SK-N-SH (cell line): ENCODE results near the gene ZNF148.

Source experiments
- EP300 ChIP-seq, 2 experiments: IDR thresholded peaks; 2 replicates each; pipeline versions ENCODE4 v1.4.0 to v1.6.1; 2012; ENCODE audit warnings: borderline replicate concordance in 1 of 2, low read depth in 1 of 2, low read length in 1 of 2
- EZH2phosphoT487 ChIP-seq: fragments of 200-600 bp; sonication (generic); IDR thresholded peaks from 2 replicates; pipeline ENCODE4 v1.6.1; 2017; ENCODE audit warnings: low read depth, mixed run types, mild to moderate bottlenecking, antibody characterized with exemption, moderate library complexity, borderline replicate concordance
- FOSL2 ChIP-seq: IDR thresholded peaks from 2 replicates; pipeline ENCODE4 v1.4.0; 2012; ENCODE audit warnings: low read depth, mild to moderate bottlenecking, moderate library complexity, borderline replicate concordance
- JUND ChIP-seq: IDR thresholded peaks from 2 replicates; pipeline ENCODE4 v1.4.0; 2012
- MEF2A ChIP-seq: IDR thresholded peaks from 2 replicates; pipeline ENCODE4 v1.4.0; 2012; ENCODE audit warnings: low read depth, borderline replicate concordance
- POLR2AphosphoS5 ChIP-seq: IDR thresholded peaks from 2 replicates; pipeline ENCODE4 v1.6.1; 2012; ENCODE audit warnings: low read depth, low read length
- RFX5 ChIP-seq: IDR thresholded peaks from 2 replicates; pipeline ENCODE4 v1.6.1; 2012; ENCODE audit warnings: mild to moderate bottlenecking, improper control_type of control experiment, low read length
- TAF1 ChIP-seq: IDR thresholded peaks from 2 replicates; pipeline ENCODE4 v1.6.1; 2012; ENCODE audit warnings: low read depth, mild to moderate bottlenecking, low read length, moderate library complexity, borderline replicate concordance
- TCF12 ChIP-seq: IDR thresholded peaks from 2 replicates; pipeline ENCODE4 v1.4.0; 2012
- TF ChIP-seq, protein P1 (sequence below): IDR thresholded peaks from 2 replicates; pipeline ENCODE4 v1.4.0; 2012; ENCODE audit warnings: low read depth, borderline replicate concordance
- TF ChIP-seq, protein P2 (sequence below): fragments of 200-600 bp; sonication (generic); IDR thresholded peaks from 2 replicates; pipeline ENCODE4 v1.6.1; 2017; ENCODE audit warnings: antibody characterized with exemption, mild to moderate bottlenecking, moderate library complexity
- TF ChIP-seq, protein P3 (sequence below): IDR thresholded peaks from 2 replicates; pipeline ENCODE4 v1.4.0; 2012; ENCODE audit warnings: low read depth
- TF ChIP-seq, protein P4 (sequence below): fragments of 150-350 bp; IDR thresholded peaks from 2 replicates; pipeline ENCODE4 v1.6.1; 2017; ENCODE audit warnings: antibody characterized with exemption, low read length, low read depth, borderline replicate concordance

DNA sequence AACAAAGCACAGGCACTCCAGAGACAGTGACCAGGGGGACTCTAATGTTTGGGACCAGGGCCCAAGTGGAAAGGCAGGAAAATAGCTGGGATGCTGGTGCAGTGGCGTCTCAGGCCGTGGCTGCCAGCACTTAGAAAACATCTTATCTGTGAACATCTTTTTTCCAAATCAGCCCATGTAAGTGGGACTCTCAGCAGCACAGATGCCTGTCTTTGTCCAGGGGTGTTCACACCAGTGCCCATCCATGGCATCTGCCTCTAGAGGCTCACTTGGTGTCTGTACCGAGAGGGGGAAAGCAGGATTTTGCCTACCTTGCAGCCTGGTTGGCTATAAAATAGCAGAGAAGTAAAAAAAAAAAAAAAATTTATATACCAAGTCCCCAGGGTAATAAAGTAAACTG is 189.3 kb downstream of the ZNF148 start:
- TF ChIP-seq, protein P1, sequence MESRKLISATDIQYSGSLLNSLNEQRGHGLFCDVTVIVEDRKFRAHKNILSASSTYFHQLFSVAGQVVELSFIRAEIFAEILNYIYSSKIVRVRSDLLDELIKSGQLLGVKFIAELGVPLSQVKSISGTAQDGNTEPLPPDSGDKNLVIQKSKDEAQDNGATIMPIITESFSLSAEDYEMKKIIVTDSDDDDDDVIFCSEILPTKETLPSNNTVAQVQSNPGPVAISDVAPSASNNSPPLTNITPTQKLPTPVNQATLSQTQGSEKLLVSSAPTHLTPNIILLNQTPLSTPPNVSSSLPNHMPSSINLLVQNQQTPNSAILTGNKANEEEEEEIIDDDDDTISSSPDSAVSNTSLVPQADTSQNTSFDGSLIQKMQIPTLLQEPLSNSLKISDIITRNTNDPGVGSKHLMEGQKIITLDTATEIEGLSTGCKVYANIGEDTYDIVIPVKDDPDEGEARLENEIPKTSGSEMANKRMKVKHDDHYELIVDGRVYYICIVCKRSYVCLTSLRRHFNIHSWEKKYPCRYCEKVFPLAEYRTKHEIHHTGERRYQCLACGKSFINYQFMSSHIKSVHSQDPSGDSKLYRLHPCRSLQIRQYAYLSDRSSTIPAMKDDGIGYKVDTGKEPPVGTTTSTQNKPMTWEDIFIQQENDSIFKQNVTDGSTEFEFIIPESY, result no peak
- TF ChIP-seq POLR2AphosphoS5, result no peak
- TF ChIP-seq, protein P2, sequence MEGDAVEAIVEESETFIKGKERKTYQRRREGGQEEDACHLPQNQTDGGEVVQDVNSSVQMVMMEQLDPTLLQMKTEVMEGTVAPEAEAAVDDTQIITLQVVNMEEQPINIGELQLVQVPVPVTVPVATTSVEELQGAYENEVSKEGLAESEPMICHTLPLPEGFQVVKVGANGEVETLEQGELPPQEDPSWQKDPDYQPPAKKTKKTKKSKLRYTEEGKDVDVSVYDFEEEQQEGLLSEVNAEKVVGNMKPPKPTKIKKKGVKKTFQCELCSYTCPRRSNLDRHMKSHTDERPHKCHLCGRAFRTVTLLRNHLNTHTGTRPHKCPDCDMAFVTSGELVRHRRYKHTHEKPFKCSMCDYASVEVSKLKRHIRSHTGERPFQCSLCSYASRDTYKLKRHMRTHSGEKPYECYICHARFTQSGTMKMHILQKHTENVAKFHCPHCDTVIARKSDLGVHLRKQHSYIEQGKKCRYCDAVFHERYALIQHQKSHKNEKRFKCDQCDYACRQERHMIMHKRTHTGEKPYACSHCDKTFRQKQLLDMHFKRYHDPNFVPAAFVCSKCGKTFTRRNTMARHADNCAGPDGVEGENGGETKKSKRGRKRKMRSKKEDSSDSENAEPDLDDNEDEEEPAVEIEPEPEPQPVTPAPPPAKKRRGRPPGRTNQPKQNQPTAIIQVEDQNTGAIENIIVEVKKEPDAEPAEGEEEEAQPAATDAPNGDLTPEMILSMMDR, result no peak
- TF ChIP-seq RFX5, result no peak
- no peak for TF ChIP-seq TCF12
- no peak for TF ChIP-seq EZH2phosphoT487
- TF ChIP-seq, protein P3, sequence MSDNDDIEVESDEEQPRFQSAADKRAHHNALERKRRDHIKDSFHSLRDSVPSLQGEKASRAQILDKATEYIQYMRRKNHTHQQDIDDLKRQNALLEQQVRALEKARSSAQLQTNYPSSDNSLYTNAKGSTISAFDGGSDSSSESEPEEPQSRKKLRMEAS, result no peak
- TF ChIP-seq FOSL2, result no peak
- TF ChIP-seq, protein P4, sequence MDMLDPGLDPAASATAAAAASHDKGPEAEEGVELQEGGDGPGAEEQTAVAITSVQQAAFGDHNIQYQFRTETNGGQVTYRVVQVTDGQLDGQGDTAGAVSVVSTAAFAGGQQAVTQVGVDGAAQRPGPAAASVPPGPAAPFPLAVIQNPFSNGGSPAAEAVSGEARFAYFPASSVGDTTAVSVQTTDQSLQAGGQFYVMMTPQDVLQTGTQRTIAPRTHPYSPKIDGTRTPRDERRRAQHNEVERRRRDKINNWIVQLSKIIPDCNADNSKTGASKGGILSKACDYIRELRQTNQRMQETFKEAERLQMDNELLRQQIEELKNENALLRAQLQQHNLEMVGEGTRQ, result no peak
- no peak for TF ChIP-seq MEF2A
- no peak for TF ChIP-seq JUND
- TF ChIP-seq TAF1, result no peak
- no peak for TF ChIP-seq EP300 (IDR thresholded peaks at IDR 0.05; ENCODE audit: borderline replicate concordance in 1 of 2, low read depth in 1 of 2, low read length in 1 of 2)
